ENCODE data around the gene OLA1.
A peak's percentile ranks its signal among the peaks of the same experiment; 100 is the strongest.

Gene OLA1

GRCh38 chr2:174218773-174219172, 29.6 kb downstream of the OLA1 start:
- DNase-seq (no peak), ATAC-seq (replicated peaks) (no peak)
- Mint-ChIP-seq H3K36me3 (ENCODE audit: insufficient read depth) (peaks cover 17% of the 10 kb centered on the region), H3K27ac (no peak overlapping the region), H3K27me3 (no peaks in the 10 kb centered on the region), H3K4me3 (no peak overlapping the region), H3K4me1 (ENCODE audit: low read depth in 2 of 2) (peaks cover 2 to 8% of the 10 kb centered on the region in 2 donors), H3K9me3 (no peaks in the 10 kb centered on the region)

- Mint-ChIP-seq H3K27me3 (no peaks in the 10 kb centered on the region), H3K4me3 (no peak overlapping the region), H3K9me3 (no peaks in the 10 kb centered on the region), H3K27ac (no peak overlapping the region), H3K36me3 (ENCODE audit: insufficient read depth) (peaks cover 10% of the 10 kb centered on the region), H3K4me1 (ENCODE audit: low read depth in 2 of 2) (peaks cover 2 to 10% of the 10 kb centered on the region in 2 donors)
- DNase-seq (no peak), ATAC-seq (replicated peaks) (no peak)
Observed at GRCh38 chr2:174217869-174218268, 30.5 kb downstream of the OLA1 start.

- H3K36me3 Mint-ChIP-seq (ENCODE audit: insufficient read depth): peaks cover 10% of the 10 kb centered on the region
- H3K27ac Mint-ChIP-seq: no peak overlapping the region
- H3K27me3 Mint-ChIP-seq: no peaks in the 10 kb centered on the region
- H3K9me3 Mint-ChIP-seq: no peaks in the 10 kb centered on the region
- peaks cover 4 to 10% of the 10 kb centered on the region in 2 donors for H3K4me1 Mint-ChIP-seq (ENCODE audit: low read depth in 2 of 2)
- no peak overlapping the region for H3K4me3 Mint-ChIP-seq
- DNase-seq (no peak), ATAC-seq (replicated peaks) (no peak)
Observed at GRCh38 chr2:174211954-174212353, 36.4 kb downstream of the OLA1 start.

- Mint-ChIP-seq H3K4me3 (no peak overlapping the region), H3K9me3 (no peaks in the 10 kb centered on the region), H3K27me3 (no peaks in the 10 kb centered on the region), H3K36me3 (ENCODE audit: insufficient read depth) (peaks cover 10% of the 10 kb centered on the region), H3K4me1 (ENCODE audit: low read depth in 2 of 2) (peaks cover 4 to 19% of the 10 kb centered on the region in 2 donors), H3K27ac (no peak overlapping the region)
- ATAC-seq (replicated peaks) (no peak), DNase-seq (no peak)
Observed at GRCh38 chr2:174210862-174211261, 37.5 kb downstream of the OLA1 start.

- no peak overlapping the region for H3K27ac Mint-ChIP-seq
- no peak for ATAC-seq (replicated peaks)
- peaks cover 5 to 19% of the 10 kb centered on the region in 2 donors for H3K4me1 Mint-ChIP-seq (ENCODE audit: low read depth in 2 of 2)
- H3K9me3 Mint-ChIP-seq: no peaks in the 10 kb centered on the region
- peaks cover 7% of the 10 kb centered on the region for H3K36me3 Mint-ChIP-seq (ENCODE audit: insufficient read depth)
- no peak overlapping the region for H3K4me3 Mint-ChIP-seq
- no peak for DNase-seq
- no peaks in the 10 kb centered on the region for H3K27me3 Mint-ChIP-seq
Observed at GRCh38 chr2:174209325-174209724, 39.0 kb downstream of the OLA1 start.

GRCh38 chr2:174208026-174208425, 40.3 kb downstream of the OLA1 start:
- ATAC-seq (replicated peaks): no peak

GRCh38 chr2:174205562-174205961, 42.8 kb downstream of the OLA1 start:
- DNase-seq: no peak
- no peak overlapping the region for H3K4me3 Mint-ChIP-seq
- H3K27ac Mint-ChIP-seq: no peak overlapping the region
- no peaks in the 10 kb centered on the region for H3K9me3 Mint-ChIP-seq
- peaks cover 5 to 9% of the 10 kb centered on the region in 2 donors for H3K4me1 Mint-ChIP-seq (ENCODE audit: low read depth in 2 of 2)
- no peaks in the 10 kb centered on the region for H3K27me3 Mint-ChIP-seq
- no peak for ATAC-seq (replicated peaks)
- peaks cover 7% of the 10 kb centered on the region for H3K36me3 Mint-ChIP-seq (ENCODE audit: insufficient read depth)

More at GRCh38 chr2:174208026-174208425, 40.3 kb downstream of the OLA1 start:
- H3K9me3 Mint-ChIP-seq: no peaks in the 10 kb centered on the region
- no peak overlapping the region for H3K27ac Mint-ChIP-seq
- H3K4me3 Mint-ChIP-seq: no peak overlapping the region
- peaks cover 5 to 18% of the 10 kb centered on the region in 2 donors for H3K4me1 Mint-ChIP-seq (ENCODE audit: low read depth in 2 of 2)
- no peaks in the 10 kb centered on the region for H3K27me3 Mint-ChIP-seq
- DNase-seq: no peak
- H3K36me3 Mint-ChIP-seq (ENCODE audit: insufficient read depth): peaks cover 7% of the 10 kb centered on the region

GRCh38 chr2:174202188-174202587, 46.1 kb downstream of the OLA1 start:
- no peaks in the 10 kb centered on the region for H3K9me3 Mint-ChIP-seq

GRCh38 chr2:174198846-174199564, 49.3 kb downstream of the OLA1 start:
- Mint-ChIP-seq H3K9me3 (no peaks in the 10 kb centered on the region), H3K4me1 (ENCODE audit: low read depth in 2 of 2) (peaks cover 2% of the 10 kb centered on the region in 2 donors), H3K4me3 (no peak overlapping the region), H3K27me3 (no peaks in the 10 kb centered on the region), H3K27ac (no peak overlapping the region), H3K36me3 (ENCODE audit: insufficient read depth) (peaks cover 3% of the 10 kb centered on the region)
- ATAC-seq (replicated peaks) (no peak), DNase-seq (no peak)

More at GRCh38 chr2:174202188-174202587, 46.1 kb downstream of the OLA1 start:
- no peak for DNase-seq
- peaks cover 7% of the 10 kb centered on the region for H3K36me3 Mint-ChIP-seq (ENCODE audit: insufficient read depth)
- no peak overlapping the region for H3K4me3 Mint-ChIP-seq
- ATAC-seq (replicated peaks): no peak
- peaks cover 2 to 9% of the 10 kb centered on the region in 2 donors for H3K4me1 Mint-ChIP-seq (ENCODE audit: low read depth in 2 of 2)
- no peak overlapping the region for H3K27ac Mint-ChIP-seq
- no peaks in the 10 kb centered on the region for H3K27me3 Mint-ChIP-seq

GRCh38 chr2:174195253-174195652, 53.1 kb downstream of the OLA1 start:
- H3K36me3 Mint-ChIP-seq (ENCODE audit: insufficient read depth): no peaks in the 10 kb centered on the region
- H3K4me3 Mint-ChIP-seq: no peak overlapping the region
- ATAC-seq (replicated peaks): no peak
- DNase-seq: no peak
- H3K27me3 Mint-ChIP-seq: no peaks in the 10 kb centered on the region
- H3K4me1 Mint-ChIP-seq (ENCODE audit: low read depth in 2 of 2): peaks cover 2 to 9% of the 10 kb centered on the region in 2 donors
- H3K27ac Mint-ChIP-seq: no peak overlapping the region
- no peaks in the 10 kb centered on the region for H3K9me3 Mint-ChIP-seq

- no peak overlapping the region for H3K4me3 Mint-ChIP-seq
Observed at GRCh38 chr2:174193737-174194136, 54.6 kb downstream of the OLA1 start.

GRCh38 chr2:174192664-174193063, 55.7 kb downstream of the OLA1 start:
- H3K27me3 Mint-ChIP-seq: no peaks in the 10 kb centered on the region
- H3K36me3 Mint-ChIP-seq (ENCODE audit: insufficient read depth): no peaks in the 10 kb centered on the region
- H3K4me3 Mint-ChIP-seq: no peak overlapping the region
- H3K9me3 Mint-ChIP-seq: no peaks in the 10 kb centered on the region
- H3K4me1 Mint-ChIP-seq (ENCODE audit: low read depth in 2 of 2): peaks cover 7 to 12% of the 10 kb centered on the region in 2 donors
- H3K27ac Mint-ChIP-seq: no peak overlapping the region
- no peak for ATAC-seq (replicated peaks)
- no peak for DNase-seq

More at GRCh38 chr2:174193737-174194136, 54.6 kb downstream of the OLA1 start:
- H3K36me3 Mint-ChIP-seq (ENCODE audit: insufficient read depth): no peaks in the 10 kb centered on the region
- no peaks in the 10 kb centered on the region for H3K9me3 Mint-ChIP-seq
- DNase-seq: no peak
- ATAC-seq (replicated peaks): no peak
- peak overlapping the region in 1 of 2 donors; percentile 19 for H3K27ac Mint-ChIP-seq
- H3K4me1 Mint-ChIP-seq (ENCODE audit: low read depth in 2 of 2): peaks cover 7 to 12% of the 10 kb centered on the region in 2 donors
- no peaks in the 10 kb centered on the region for H3K27me3 Mint-ChIP-seq

GRCh38 chr2:174191342-174192074, 56.8 kb downstream of the OLA1 start:
- DNase-seq (no peak), ATAC-seq (replicated peaks) (no peak)
- H3K9me3 Mint-ChIP-seq: no peaks in the 10 kb centered on the region
- H3K4me3 Mint-ChIP-seq: no peak overlapping the region
- H3K4me1 Mint-ChIP-seq (ENCODE audit: low read depth in 2 of 2): peaks cover 7 to 14% of the 10 kb centered on the region in 2 donors
- no peaks in the 10 kb centered on the region for H3K27me3 Mint-ChIP-seq
- no peak overlapping the region for H3K27ac Mint-ChIP-seq
- H3K36me3 Mint-ChIP-seq (ENCODE audit: insufficient read depth): no peaks in the 10 kb centered on the region

- Mint-ChIP-seq H3K9me3 (no peaks in the 10 kb centered on the region), H3K27ac (no peak overlapping the region), H3K4me1 (ENCODE audit: low read depth in 2 of 2) (peaks cover 14 to 25% of the 10 kb centered on the region in 2 donors), H3K27me3 (no peaks in the 10 kb centered on the region), H3K36me3 (ENCODE audit: insufficient read depth) (no peaks in the 10 kb centered on the region), H3K4me3 (no peak overlapping the region)
- DNase-seq (no peak), ATAC-seq (replicated peaks) (no peak)
Observed at GRCh38 chr2:174184915-174185314, 63.4 kb downstream of the OLA1 start.
